MCF 10A (cell line): ENCODE measurements around the gene CEP192. TPM values are rescaled to one million over a fixed set of nuclear protein-coding genes. Genes with fewer than 3 reads are reported as not detected.

Experiments
- BruUV-seq: library from RNA; stranded (reverse); fragments of 400-500 nt; replicated peaks from 2 replicates; lab custom pipeline; 2021; lab: Mats Ljungman, UMichigan
- CTCF ChIA-PET: fragments of 300-600 bp; sonication (Branson Sonifier 250); formaldehyde crosslinking; extraction: SDS; loops from one replicate; lab custom pipeline; 2021; ENCODE audit warnings: antibody characterized with exemption, inconsistent platforms; lab: Yijun Ruan, JAX
- POLR2A ChIA-PET: fragments of 300-600, 350-650 bp; sonication (Branson Sonifier 250); formaldehyde crosslinking; extraction: SDS; loops from one replicate; lab custom pipeline; 2020; ENCODE audit warnings: antibody characterized with exemption, inconsistent platforms; lab: Yijun Ruan, JAX
- DNase-seq: peaks from one replicate; pipeline ENCODE4 v3.0.0-alpha.2; 2018; ENCODE audit not compliant: unreplicated experiment
- H3K27ac Mint-ChIP-seq: one replicate; pipeline ENCODE4 v1.8.0; 2022; ENCODE audit warnings: mild to moderate bottlenecking, low read depth, mixed read lengths; ENCODE audit not compliant: unreplicated experiment
- H3K27me3 Mint-ChIP-seq: one replicate; pipeline ENCODE4 v1.8.0; 2022; ENCODE audit warnings: mixed read lengths; ENCODE audit not compliant: insufficient read depth, unreplicated experiment
- H3K36me3 Mint-ChIP-seq: one replicate; pipeline ENCODE4 v1.8.0; 2022; ENCODE audit warnings: mild to moderate bottlenecking, moderate library complexity, mixed read lengths; ENCODE audit not compliant: insufficient read depth, unreplicated experiment
- H3K4me1 Mint-ChIP-seq: one replicate; pipeline ENCODE4 v1.8.0; 2022; ENCODE audit warnings: mixed read lengths; ENCODE audit not compliant: insufficient read depth, unreplicated experiment
- H3K4me3 Mint-ChIP-seq: one replicate; pipeline ENCODE4 v1.8.0; 2022; ENCODE audit warnings: mild to moderate bottlenecking, moderate library complexity, mixed read lengths; ENCODE audit not compliant: unreplicated experiment
- H3K9me3 Mint-ChIP-seq: one replicate; pipeline ENCODE4 v1.8.0; 2022; ENCODE audit warnings: mixed read lengths; ENCODE audit not compliant: unreplicated experiment
- CTCF ChIP-seq: fragments of 200-600 bp; IDR thresholded peaks from one replicate; pipeline ENCODE4 v1.8.0; 2022; ENCODE audit warnings: antibody characterized with exemption, mild to moderate bottlenecking; ENCODE audit not compliant: unreplicated experiment
- intact Hi-C: fragments of 100-400 bp; cut with micrococcal nuclease; formaldehyde crosslinking; loops from 2 replicates; pipeline ENCODE4 v1.14.1; 2022
- total RNA-seq: library from RNA; stranded (reverse); gene quantifications from 2 replicates; pipeline ENCODE4 v1.2.3, GENCODE V29; 2022

CEP192 gene
- total RNA-seq, 1 experiment from 2014 or later = 14.3 TPM

GRCh38 chr18:12958478-12958877, 32.7 kb upstream of the CEP192 start:
- H3K9me3 Mint-ChIP-seq = no peaks in the 10 kb centered on the region
- H3K27ac Mint-ChIP-seq = no peak overlapping the region
- H3K4me3 Mint-ChIP-seq = no peak overlapping the region
- no TSS peak for BruUV-seq
- intact Hi-C loops = no loop called here
- DNase-seq = no peak
- no peaks in the 10 kb centered on the region for H3K27me3 Mint-ChIP-seq
- H3K4me1 Mint-ChIP-seq = no peaks in the 10 kb centered on the region
- POLR2A ChIA-PET = no interaction called here
- TF ChIP-seq CTCF = no peak
- CTCF ChIA-PET = interaction anchor here (0.8 kb wide), 1 partner anchor 151 kb away, joined by 3 read pairs; no protein-coding TSS in a partner anchor
- H3K36me3 Mint-ChIP-seq = peaks cover 76% of the 10 kb centered on the region

- BruUV-seq = no TSS peak
- POLR2A ChIA-PET = no interaction called here
- no peak for DNase-seq
- H3K36me3 Mint-ChIP-seq = peaks cover 82% of the 10 kb centered on the region
- intact Hi-C loops = no loop called here
- CTCF ChIA-PET = no interaction called here
- no peaks in the 10 kb centered on the region for H3K27me3 Mint-ChIP-seq
- no peaks in the 10 kb centered on the region for H3K9me3 Mint-ChIP-seq
- no peak for TF ChIP-seq CTCF
- no peaks in the 10 kb centered on the region for H3K4me1 Mint-ChIP-seq
- no peak overlapping the region for H3K4me3 Mint-ChIP-seq
- peak overlapping the region; percentile 51 for H3K27ac Mint-ChIP-seq
These were observed 30.8 kb upstream of the CEP192 start for GRCh38 chr18:12960395-12960794.

- intact Hi-C loops = no loop called here
- H3K27me3 Mint-ChIP-seq = no peaks in the 10 kb centered on the region
- H3K27ac Mint-ChIP-seq = peak overlapping the region; percentile 51
- H3K9me3 Mint-ChIP-seq = no peaks in the 10 kb centered on the region
- peaks cover 82% of the 10 kb centered on the region for H3K36me3 Mint-ChIP-seq
- DNase-seq = no peak
- ChIA-PET POLR2A (interaction anchor here (1.8 kb wide), 1 partner anchor 10 kb away, joined by 5 read pairs; no protein-coding TSS in a partner anchor), CTCF (interaction anchor here (0.6 to 0.9 kb wide), 2 partner anchors 71 to 318 kb away, joined by 3 to 5 read pairs; no protein-coding TSS in a partner anchor)
- no peak overlapping the region for H3K4me3 Mint-ChIP-seq
- TF ChIP-seq CTCF = no peak
- no peaks in the 10 kb centered on the region for H3K4me1 Mint-ChIP-seq
- BruUV-seq = no TSS peak
These were observed 30.2 kb upstream of the CEP192 start for GRCh38 chr18:12960853-12961397.

GRCh38 chr18:12963069-12963468, 28.1 kb upstream of the CEP192 start:
- no peak for TF ChIP-seq CTCF

More at GRCh38 chr18:12963069-12963468, 28.1 kb upstream of the CEP192 start:
- ChIA-PET CTCF (interaction anchor here (1.2 kb wide), 1 partner anchor 29 kb away, joined by 3 read pairs; no protein-coding TSS in a partner anchor), POLR2A (interaction anchor here (0.6 to 1.2 kb wide), 3 partner anchors 15 to 24 kb away, joined by 3 to 4 read pairs (median 3); no protein-coding TSS in a partner anchor)
- intact Hi-C loops = no loop called here
- H3K27me3 Mint-ChIP-seq = no peaks in the 10 kb centered on the region
- no peak for DNase-seq
- no peaks in the 10 kb centered on the region for H3K4me1 Mint-ChIP-seq
- H3K36me3 Mint-ChIP-seq = peaks cover 82% of the 10 kb centered on the region
- no TSS peak for BruUV-seq
- no peak overlapping the region for H3K4me3 Mint-ChIP-seq
- H3K27ac Mint-ChIP-seq = no peak overlapping the region
- no peaks in the 10 kb centered on the region for H3K9me3 Mint-ChIP-seq
